Mesendoderm (in vitro differentiated cells): Measurements from ENCODE around the gene GCLC.

Experiments
- DNase-seq: peaks from one replicate; pipeline ENCODE4 v3.0.0; 2013
- H2AK5ac ChIP-seq: 2 replicates; pipeline ENCODE4 v1.6.1; 2013; ENCODE audit warnings: low read length, inconsistent platforms
- H2BK120ac ChIP-seq: 2 replicates; pipeline ENCODE4 v1.6.1; 2013; ENCODE audit warnings: low read depth, mild to moderate bottlenecking, low read length, moderate library complexity, mixed read lengths
- H2BK15ac ChIP-seq: replicated peaks from 2 replicates; pipeline ENCODE4 v1.6.1; 2013; ENCODE audit warnings: low read depth, mild to moderate bottlenecking, moderate library complexity
- H2BK5ac ChIP-seq: 2 replicates; pipeline ENCODE4 v1.6.1; 2013; ENCODE audit warnings: low read length, inconsistent platforms
- H3K18ac ChIP-seq: 2 replicates; pipeline ENCODE4 v1.6.1; 2013; ENCODE audit warnings: mild to moderate bottlenecking, low read length, mixed read lengths
- H3K23ac ChIP-seq: one replicate; pipeline ENCODE4 v1.6.1; 2013; ENCODE audit warnings: low read length
- H3K27ac ChIP-seq: 2 replicates; pipeline ENCODE4 v1.5.1; 2013; ENCODE audit warnings: low read depth, mild to moderate bottlenecking, inconsistent platforms, low read length, moderate library complexity
- H3K27me3 ChIP-seq: 2 replicates; pipeline ENCODE4 v1.6.1; 2013; ENCODE audit warnings: low read length, control low read depth, mild to moderate bottlenecking, inconsistent platforms; ENCODE audit not compliant: insufficient read depth, poor library complexity
- H3K36me3 ChIP-seq: 2 replicates; pipeline ENCODE4 v1.6.1; 2013; ENCODE audit warnings: low read length, inconsistent platforms; ENCODE audit not compliant: control insufficient read depth, insufficient read depth
- H3K4ac ChIP-seq: one replicate; pipeline ENCODE4 v1.6.1; 2013; ENCODE audit warnings: low read depth, mild to moderate bottlenecking, low read length, moderate library complexity
- H3K4me1 ChIP-seq: 2 replicates; pipeline ENCODE4 v1.6.1; 2013; ENCODE audit warnings: low read depth, low read length, inconsistent platforms; ENCODE audit not compliant: control insufficient read depth
- H3K4me2 ChIP-seq: 2 replicates; pipeline ENCODE4 v1.6.1; 2013; ENCODE audit warnings: low read length
- H3K4me3 ChIP-seq: 2 replicates; pipeline ENCODE4 v1.5.1; 2013; ENCODE audit warnings: mild to moderate bottlenecking, low read length
- H3K56ac ChIP-seq: one replicate; pipeline ENCODE4 v1.6.1; 2013; ENCODE audit warnings: low read length
- H3K79me1 ChIP-seq: 2 replicates; pipeline ENCODE4 v1.6.1; 2013; ENCODE audit warnings: low read length, inconsistent platforms
- H3K79me2 ChIP-seq: 2 replicates; pipeline ENCODE4 v1.6.1; 2013; ENCODE audit warnings: mild to moderate bottlenecking, low read length; ENCODE audit not compliant: control insufficient read depth, insufficient read depth
- H3K9ac ChIP-seq: 2 replicates; pipeline ENCODE4 v1.6.1; 2013; ENCODE audit warnings: low read length, inconsistent platforms
- H4K5ac ChIP-seq: one replicate; pipeline ENCODE4 v1.6.1; 2013; ENCODE audit warnings: low read length
- H4K8ac ChIP-seq: one replicate; pipeline ENCODE4 v1.6.1; 2013; ENCODE audit warnings: low read depth, mild to moderate bottlenecking, control low read depth, low read length, moderate library complexity
- WGBS: extraction: QIAGEN DNeasy Blood & Tissue Kit; methylation state at CpG from one replicate; pipeline ENCODE4 v1.1.7; 2013; ENCODE audit warnings: low lambda C conversion rate, missing lambda C conversion rate; ENCODE audit not compliant: insufficient coverage; ENCODE audit errors: extremely low coverage; 5-methylcytosine and 5-hydroxymethylcytosine counted together

GCLC gene

GRCh38 chr6:53503060-53503459 lies 41.8 kb downstream of the GCLC start:
- no peak overlapping the region for H3K27ac ChIP-seq
- H3K56ac ChIP-seq, result no peak overlapping the region
- peaks cover 8% of the 10 kb centered on the region for H3K36me3 ChIP-seq
- H3K27me3 ChIP-seq, result no peaks in the 10 kb centered on the region
- no peak overlapping the region for H2BK15ac ChIP-seq
- no peak overlapping the region for H2BK120ac ChIP-seq
- no peak overlapping the region for H3K9ac ChIP-seq
- no peak overlapping the region for H4K5ac ChIP-seq
- H2AK5ac ChIP-seq, result no peak overlapping the region
- WGBS, result no CpG with 5 or more reads among the region's 5 CpGs
- H3K4ac ChIP-seq, result no peak overlapping the region
- no peak overlapping the region for H3K23ac ChIP-seq
- no peak overlapping the region for H4K8ac ChIP-seq
- H2BK5ac ChIP-seq, result no peak overlapping the region
- H3K79me2 ChIP-seq, result no peaks in the 10 kb centered on the region
- H3K4me3 ChIP-seq, result no peak overlapping the region
- DNase-seq, result no peak
- H3K4me2 ChIP-seq, result no peak overlapping the region
- H3K18ac ChIP-seq, result no peak overlapping the region
- H3K79me1 ChIP-seq, result no peaks in the 10 kb centered on the region
- H3K4me1 ChIP-seq, result no peaks in the 10 kb centered on the region

- no peak for DNase-seq
- no peak overlapping the region for H3K18ac ChIP-seq
- H3K23ac ChIP-seq, result no peak overlapping the region
- no peaks in the 10 kb centered on the region for H3K79me2 ChIP-seq
- H2BK120ac ChIP-seq, result no peak overlapping the region
- no CpG with 5 or more reads among the region's 3 CpGs for WGBS
- no peak overlapping the region for H2BK15ac ChIP-seq
- H3K56ac ChIP-seq, result no peak overlapping the region
- no peak overlapping the region for H2BK5ac ChIP-seq
- no peaks in the 10 kb centered on the region for H3K79me1 ChIP-seq
- H3K27me3 ChIP-seq, result no peaks in the 10 kb centered on the region
- no peak overlapping the region for H3K4me2 ChIP-seq
- H4K8ac ChIP-seq, result no peak overlapping the region
- H4K5ac ChIP-seq, result no peak overlapping the region
- no peak overlapping the region for H3K9ac ChIP-seq
- no peak overlapping the region for H2AK5ac ChIP-seq
- peaks cover 6% of the 10 kb centered on the region for H3K36me3 ChIP-seq
- H3K4me3 ChIP-seq, result no peak overlapping the region
- no peak overlapping the region for H3K27ac ChIP-seq
- no peaks in the 10 kb centered on the region for H3K4me1 ChIP-seq
- H3K4ac ChIP-seq, result no peak overlapping the region
These were observed 43.5 kb downstream of the GCLC start for GRCh38 chr6:53501432-53501831.

- WGBS, result no CpG with 5 or more reads among the region's 4 CpGs
- H3K36me3 ChIP-seq, result peaks cover 4% of the 10 kb centered on the region
These were observed 44.8 kb downstream of the GCLC start for GRCh38 chr6:53500095-53500494.

GRCh38 chr6:53499094-53499493 lies 45.8 kb downstream of the GCLC start:
- WGBS, result no CpG with 5 or more reads among the region's 3 CpGs
- H3K4me1 ChIP-seq, result peaks cover 3% of the 10 kb centered on the region
- no peak overlapping the region for H3K4ac ChIP-seq
- no peak overlapping the region for H3K27ac ChIP-seq
- no peak overlapping the region for H3K4me3 ChIP-seq
- H3K23ac ChIP-seq, result no peak overlapping the region
- H3K79me2 ChIP-seq, result no peaks in the 10 kb centered on the region
- H2BK5ac ChIP-seq, result no peak overlapping the region
- no peak overlapping the region for H3K18ac ChIP-seq
- DNase-seq, result no peak
- no peak overlapping the region for H4K8ac ChIP-seq
- H4K5ac ChIP-seq, result no peak overlapping the region
- no peak overlapping the region for H3K56ac ChIP-seq
- no peak overlapping the region for H2BK15ac ChIP-seq
- H2AK5ac ChIP-seq, result no peak overlapping the region
- peaks cover 4% of the 10 kb centered on the region for H3K36me3 ChIP-seq
- H3K4me2 ChIP-seq, result no peak overlapping the region
- H3K9ac ChIP-seq, result no peak overlapping the region
- H3K79me1 ChIP-seq, result no peaks in the 10 kb centered on the region
- H2BK120ac ChIP-seq, result no peak overlapping the region
- no peaks in the 10 kb centered on the region for H3K27me3 ChIP-seq

More at GRCh38 chr6:53500095-53500494, 44.8 kb downstream of the GCLC start:
- Histone ChIP-seq H3K79me1 (no peaks in the 10 kb centered on the region), H3K27me3 (no peaks in the 10 kb centered on the region), H3K4ac (no peak overlapping the region), H3K4me2 (no peak overlapping the region), H4K8ac (no peak overlapping the region), H3K9ac (no peak overlapping the region), H4K5ac (no peak overlapping the region), H3K27ac (no peak overlapping the region), H3K56ac (no peak overlapping the region), H2BK15ac (no peak overlapping the region), H3K23ac (no peak overlapping the region), H2AK5ac (no peak overlapping the region), H3K4me1 (peaks cover 3% of the 10 kb centered on the region), H2BK120ac (no peak overlapping the region), H3K79me2 (no peaks in the 10 kb centered on the region), H2BK5ac (no peak overlapping the region), H3K18ac (no peak overlapping the region), H3K4me3 (no peak overlapping the region)
- no peak for DNase-seq

GRCh38 chr6:53498649-53499048 lies 46.3 kb downstream of the GCLC start:
- Histone ChIP-seq H2BK15ac (no peak overlapping the region), H3K79me1 (no peaks in the 10 kb centered on the region)

GRCh38 chr6:53497905-53498304 lies 47.0 kb downstream of the GCLC start:
- Histone ChIP-seq H3K23ac (no peak overlapping the region), H2BK15ac (no peak overlapping the region), H3K56ac (no peak overlapping the region), H2BK5ac (no peak overlapping the region), H3K9ac (no peak overlapping the region), H2BK120ac (no peak overlapping the region), H4K5ac (no peak overlapping the region), H3K18ac (no peak overlapping the region), H3K36me3 (peaks cover 4% of the 10 kb centered on the region), H4K8ac (no peak overlapping the region), H3K4me3 (no peak overlapping the region), H3K27me3 (no peaks in the 10 kb centered on the region), H3K4ac (no peak overlapping the region), H3K4me2 (no peak overlapping the region), H3K79me2 (no peaks in the 10 kb centered on the region), H3K79me1 (no peaks in the 10 kb centered on the region), H2AK5ac (no peak overlapping the region), H3K27ac (no peak overlapping the region), H3K4me1 (peaks cover 3% of the 10 kb centered on the region)
- DNase-seq, result no peak
- WGBS, result no CpG with 5 or more reads among the region's 2 CpGs

More at GRCh38 chr6:53498649-53499048, 46.3 kb downstream of the GCLC start:
- Histone ChIP-seq H3K4ac (no peak overlapping the region), H3K36me3 (peaks cover 4% of the 10 kb centered on the region), H3K56ac (no peak overlapping the region), H3K23ac (no peak overlapping the region), H4K8ac (no peak overlapping the region), H3K27me3 (no peaks in the 10 kb centered on the region), H2BK120ac (no peak overlapping the region), H3K4me2 (no peak overlapping the region), H3K18ac (no peak overlapping the region), H3K9ac (no peak overlapping the region), H3K79me2 (no peaks in the 10 kb centered on the region), H2BK5ac (no peak overlapping the region), H4K5ac (no peak overlapping the region), H3K4me1 (peaks cover 3% of the 10 kb centered on the region), H3K4me3 (no peak overlapping the region), H2AK5ac (no peak overlapping the region), H3K27ac (no peak overlapping the region)
- WGBS, result no CpG with 5 or more reads among the region's 6 CpGs
- DNase-seq, result no peak
